Measurements from ENCODE around the gene MARVELD2.
"Not testable (repeated sequence)": the region's sequence is repeated elsewhere in the genome, so short reads cannot be mapped to it uniquely, and the experiment has no call there.

MARVELD2 gene

DNA sequence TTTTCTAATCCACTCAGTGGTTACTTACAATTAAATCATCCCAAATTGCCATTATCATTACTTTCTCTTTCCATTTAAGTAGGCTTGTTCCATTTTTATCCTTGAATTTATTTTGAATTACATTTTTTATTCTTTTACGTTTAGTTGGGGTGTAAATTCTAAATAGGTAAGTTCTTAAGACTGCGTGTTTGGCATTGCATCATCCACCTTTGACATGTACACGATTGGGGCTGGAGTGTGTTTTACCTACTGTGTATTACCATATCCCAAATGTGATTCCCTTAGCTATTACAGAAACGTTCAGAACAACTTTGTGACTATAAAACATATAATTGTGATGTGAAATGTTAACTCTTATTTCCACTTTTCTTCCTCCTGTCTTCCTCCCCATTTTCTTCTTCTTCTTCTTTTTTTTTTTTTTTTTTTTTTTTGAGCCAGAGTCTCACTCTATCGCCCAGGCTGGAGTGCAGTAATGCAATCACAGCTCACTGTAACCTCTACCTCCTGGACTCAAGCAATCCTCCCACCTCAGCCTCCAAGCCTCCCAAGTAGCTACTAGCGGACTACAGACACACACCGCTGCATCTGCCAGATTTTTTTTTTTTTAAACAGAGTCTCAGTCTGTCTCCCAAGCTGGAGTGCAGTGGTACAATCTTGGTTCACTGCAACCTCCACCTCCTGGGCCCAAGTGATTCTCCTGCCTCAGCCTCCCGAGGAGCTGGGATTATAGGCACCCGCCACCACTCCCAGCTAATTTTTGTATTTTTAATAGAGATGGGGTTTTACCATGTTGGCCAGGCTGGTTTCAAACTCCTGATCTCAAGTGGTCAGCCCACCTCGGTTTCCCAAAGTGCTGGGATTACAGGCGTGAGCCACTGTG lies 16.7 kb downstream of the MARVELD2 start:
- TF ChIP-seq, protein P1, sequence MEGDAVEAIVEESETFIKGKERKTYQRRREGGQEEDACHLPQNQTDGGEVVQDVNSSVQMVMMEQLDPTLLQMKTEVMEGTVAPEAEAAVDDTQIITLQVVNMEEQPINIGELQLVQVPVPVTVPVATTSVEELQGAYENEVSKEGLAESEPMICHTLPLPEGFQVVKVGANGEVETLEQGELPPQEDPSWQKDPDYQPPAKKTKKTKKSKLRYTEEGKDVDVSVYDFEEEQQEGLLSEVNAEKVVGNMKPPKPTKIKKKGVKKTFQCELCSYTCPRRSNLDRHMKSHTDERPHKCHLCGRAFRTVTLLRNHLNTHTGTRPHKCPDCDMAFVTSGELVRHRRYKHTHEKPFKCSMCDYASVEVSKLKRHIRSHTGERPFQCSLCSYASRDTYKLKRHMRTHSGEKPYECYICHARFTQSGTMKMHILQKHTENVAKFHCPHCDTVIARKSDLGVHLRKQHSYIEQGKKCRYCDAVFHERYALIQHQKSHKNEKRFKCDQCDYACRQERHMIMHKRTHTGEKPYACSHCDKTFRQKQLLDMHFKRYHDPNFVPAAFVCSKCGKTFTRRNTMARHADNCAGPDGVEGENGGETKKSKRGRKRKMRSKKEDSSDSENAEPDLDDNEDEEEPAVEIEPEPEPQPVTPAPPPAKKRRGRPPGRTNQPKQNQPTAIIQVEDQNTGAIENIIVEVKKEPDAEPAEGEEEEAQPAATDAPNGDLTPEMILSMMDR (conservative IDR thresholded peaks at IDR 0.05): no peak
- TF ChIP-seq ZFX (IDR thresholded peaks at IDR 0.05): no peak
- no peak overlapping the region for H3K27ac ChIP-seq

DNA sequence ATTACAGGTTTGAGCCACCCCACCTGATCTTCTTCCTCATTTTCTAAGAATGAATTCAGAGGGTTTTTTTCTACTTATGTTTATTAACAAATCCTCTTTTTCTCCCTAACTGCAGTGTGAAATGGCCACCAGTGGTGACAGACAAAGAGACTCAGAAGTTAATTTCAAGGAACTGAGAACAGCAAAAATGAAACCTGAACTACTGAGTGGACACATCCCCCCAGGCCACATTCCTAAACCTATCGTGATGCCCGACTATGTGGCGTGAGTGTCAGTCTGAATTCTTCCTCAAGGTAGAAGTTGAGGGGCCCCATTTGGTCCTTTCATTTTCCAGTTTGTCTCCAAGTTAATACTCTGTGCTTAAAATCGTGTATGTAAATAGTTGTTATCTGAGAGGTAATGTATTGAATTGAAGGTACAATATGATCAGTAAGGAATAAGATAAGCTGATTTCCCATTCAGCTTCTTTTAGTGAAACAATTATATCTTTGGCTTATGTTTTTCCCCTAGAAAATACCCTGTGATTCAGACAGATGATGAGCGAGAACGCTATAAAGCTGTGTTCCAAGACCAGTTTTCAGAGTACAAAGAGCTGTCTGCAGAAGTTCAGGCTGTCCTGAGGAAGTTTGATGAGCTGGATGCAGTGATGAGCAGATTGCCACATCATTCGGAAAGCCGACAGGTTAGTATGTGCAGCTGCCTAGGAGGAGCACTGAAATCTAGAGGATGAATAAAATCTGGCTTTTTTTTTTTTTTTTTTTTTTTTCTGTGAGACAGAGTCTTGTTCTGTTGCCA lies 17.7 kb downstream of the MARVELD2 start:
- TF ChIP-seq ZFX (IDR thresholded peaks at IDR 0.05): no peak
- TF ChIP-seq, protein P1 (conservative IDR thresholded peaks at IDR 0.05): no peak
- H3K27ac ChIP-seq: no peak overlapping the region

DNA sequence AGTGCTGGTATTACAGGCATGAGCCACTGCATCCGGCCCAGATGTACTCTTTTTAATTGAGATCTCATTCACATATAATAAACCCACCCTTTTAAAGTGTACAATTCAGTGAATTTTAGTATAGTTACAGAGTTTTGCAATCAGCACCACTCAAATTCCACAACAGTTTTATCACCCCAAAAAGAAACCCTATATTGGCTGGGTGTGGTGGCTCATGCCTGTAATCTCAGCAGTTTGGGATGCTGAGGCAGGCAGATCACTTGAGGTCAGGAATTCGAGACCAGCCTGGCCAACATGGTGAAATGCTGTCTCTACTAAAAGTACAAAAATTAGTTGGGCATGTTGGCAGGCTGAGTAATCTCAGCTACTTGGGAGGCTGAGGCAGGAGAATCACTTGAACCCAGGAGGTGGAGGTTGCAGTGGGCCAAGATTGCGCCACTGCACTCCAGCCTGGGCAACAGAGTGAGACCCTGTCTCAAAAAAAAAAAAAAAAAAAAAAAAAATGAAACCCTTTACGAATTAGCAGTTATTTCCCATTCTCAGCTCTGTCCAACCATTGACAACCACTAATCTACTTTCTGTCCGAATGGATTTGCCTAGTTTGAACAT lies 20.5 kb downstream of the MARVELD2 start:
- H3K27ac ChIP-seq: not testable (repeated sequence)

DNA sequence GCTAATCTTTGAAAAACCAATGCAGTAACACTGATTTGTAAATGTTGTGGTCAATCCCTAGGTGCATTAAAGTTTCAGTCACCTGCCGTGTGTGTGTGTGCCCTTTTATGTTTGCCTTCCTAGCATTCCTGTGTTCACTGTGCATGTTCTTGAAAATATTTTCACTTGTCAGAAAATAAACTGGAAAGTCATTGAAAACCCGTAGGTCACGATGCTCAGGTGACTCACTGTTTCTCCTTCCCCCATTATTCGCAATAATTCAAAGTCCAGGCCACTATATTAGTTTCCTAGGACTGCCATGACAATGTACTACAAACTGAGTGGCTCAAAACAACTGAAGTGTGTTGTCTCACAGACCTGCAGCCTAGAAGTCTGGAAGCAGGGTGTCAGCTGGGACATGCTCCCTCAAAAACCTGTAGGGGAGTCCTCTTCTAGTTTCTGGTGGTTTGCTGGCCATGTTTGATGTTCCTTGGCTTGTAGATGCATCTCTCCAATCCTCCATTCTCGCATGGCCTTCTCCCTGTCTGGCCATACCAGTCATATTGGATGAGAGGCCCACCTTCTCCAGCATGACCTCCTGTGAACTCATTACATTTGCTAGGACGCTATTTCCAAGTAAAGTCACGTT lies 29.3 kb downstream of the MARVELD2 start:
- no peak overlapping the region for H3K27ac ChIP-seq
- TF ChIP-seq, protein P1 (conservative IDR thresholded peaks at IDR 0.05): no peak
- TF ChIP-seq ZFX (IDR thresholded peaks at IDR 0.05): no peak

DNA sequence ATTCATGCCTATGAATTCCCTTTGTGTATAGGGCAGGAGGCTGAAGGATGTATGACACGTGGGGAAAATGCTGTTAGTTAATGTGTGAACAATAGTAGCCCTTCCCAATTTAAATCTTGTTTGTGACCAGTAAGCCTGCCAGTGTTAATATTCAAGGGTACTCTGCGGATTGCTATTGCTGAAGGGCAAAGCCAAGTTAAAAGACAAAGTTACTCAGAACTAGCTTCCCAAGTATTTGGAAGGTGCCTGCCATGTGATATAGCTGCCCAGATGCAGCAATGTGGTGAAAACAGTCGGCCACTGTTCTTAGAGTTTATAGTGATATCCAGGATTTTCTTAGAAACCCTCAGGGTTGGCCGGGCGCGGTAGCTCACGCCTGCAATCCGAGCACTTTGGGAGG lies 34.6 kb downstream of the MARVELD2 start:
- TF ChIP-seq ZFX (IDR thresholded peaks at IDR 0.05): no peak
- TF ChIP-seq, protein P1 (conservative IDR thresholded peaks at IDR 0.05): no peak
- H3K27ac ChIP-seq: no peak overlapping the region

DNA sequence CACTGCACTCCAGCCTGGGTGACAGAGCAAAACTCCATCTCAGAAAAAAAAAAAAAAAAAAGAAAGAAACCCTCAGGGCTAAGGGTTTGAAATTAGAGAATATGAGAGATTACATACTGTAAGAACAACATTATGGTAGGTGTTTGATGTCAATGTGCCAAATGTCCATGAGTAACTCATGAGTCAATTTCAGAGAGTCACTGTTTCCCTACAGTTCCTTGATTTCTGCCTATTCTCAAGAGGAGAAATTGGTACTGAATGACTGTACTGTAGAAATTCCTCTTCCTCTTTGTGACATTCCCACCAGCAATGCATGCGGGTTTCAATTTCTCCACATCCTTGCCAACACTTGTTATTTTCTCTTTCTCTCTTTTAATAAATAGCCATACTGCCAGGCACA lies 35.2 kb downstream of the MARVELD2 start:
- TF ChIP-seq ZFX (IDR thresholded peaks at IDR 0.05): no peak
- TF ChIP-seq, protein P1 (conservative IDR thresholded peaks at IDR 0.05): no peak
- H3K27ac ChIP-seq: no peak overlapping the region

DNA sequence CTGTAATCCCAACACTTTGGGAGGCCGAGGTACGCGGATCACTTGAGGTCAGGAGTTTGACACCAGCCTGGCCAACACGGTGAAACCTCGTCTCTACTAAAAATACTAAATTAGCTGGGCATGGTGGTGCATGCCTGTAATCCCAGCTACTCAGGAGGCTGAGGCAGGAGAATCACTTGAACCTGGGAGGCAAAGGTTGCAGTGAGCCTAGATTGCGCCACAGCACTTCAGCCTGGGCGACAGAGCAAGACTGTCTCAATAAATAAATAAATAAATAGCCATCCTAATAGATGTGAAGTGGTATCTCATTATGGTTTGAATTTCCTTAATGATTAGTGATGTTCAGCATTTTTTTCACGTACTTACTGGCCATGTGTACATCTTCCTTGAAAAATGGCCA lies 35.6 kb downstream of the MARVELD2 start:
- H3K27ac ChIP-seq: not testable (repeated sequence)
